CD14-positive monocyte (primary cell): ENCODE data around the gene CCDC142. TPM values are rescaled to one million over a fixed set of nuclear protein-coding genes. Genes with fewer than 3 reads are reported as not detected.

Experiments used
- DNase-seq, 3 donors: peaks; one replicate each; pipeline ENCODE4 v3.0.0-alpha.2; 2011 to 2022
- H2AFZ ChIP-seq: 2 replicates; pipeline ENCODE4 v1.6.0; 2012; ENCODE audit warnings: mild to moderate bottlenecking, low read depth, low read length, inconsistent platforms; ENCODE audit not compliant: insufficient read depth, poor library complexity, severe bottlenecking
- H3K27ac ChIP-seq, 2 donors: 1 replicate in 1 of 2; 2 replicates in 1 of 2; pipeline ENCODE4 v1.5.1; 2012 to 2013; ENCODE audit warnings: low read length in 2 of 2, control low read depth in 1 of 2, inconsistent platforms in 1 of 2, low read depth in 1 of 2, mild to moderate bottlenecking in 1 of 2
- H3K27me3 ChIP-seq, 2 donors: one replicate each; pipeline versions ENCODE4 v1.6.0 to v1.6.1; 2011 to 2013; ENCODE audit warnings: low read length in 2 of 2; ENCODE audit not compliant: control insufficient read depth in 2 of 2, insufficient read depth in 2 of 2
- H3K36me3 ChIP-seq, 2 donors: replicated peaks in 1 of 2; 1 replicate in 1 of 2; 2 replicates in 1 of 2; pipeline versions ENCODE4 v1.5.1 to v1.6.1; 2012 to 2013; ENCODE audit warnings: low read length in 2 of 2, control low read depth in 1 of 2, inconsistent platforms in 1 of 2, mild to moderate bottlenecking in 1 of 2; ENCODE audit not compliant: insufficient read depth in 2 of 2, control insufficient read depth in 1 of 2
- H3K4me1 ChIP-seq, 2 donors: 1 replicate in 1 of 2; 2 replicates in 1 of 2; pipeline versions ENCODE4 v1.5.1 to v1.6.1; 2012 to 2013; ENCODE audit warnings: low read length in 2 of 2, control low read depth in 1 of 2, inconsistent platforms in 1 of 2, mild to moderate bottlenecking in 1 of 2, moderate library complexity in 1 of 2; ENCODE audit not compliant: insufficient read depth in 2 of 2, control insufficient read depth in 1 of 2
- H3K4me2 ChIP-seq: replicated peaks from 2 replicates; pipeline ENCODE3; 2012; ENCODE audit warnings: low read length, moderate library complexity, mild to moderate bottlenecking; ENCODE audit not compliant: poor library complexity, severe bottlenecking; ENCODE audit errors: extremely low read depth
- H3K4me3 ChIP-seq, 3 experiments: fragments of 200-600 bp in 1 of 3; sonication (generic) in 1 of 3; replicated peaks in 1 of 3; 1 replicate in 2 of 3; 2 replicates in 1 of 3; pipeline ENCODE4 v1.5.1; 2011 to 2013; ENCODE audit warnings: low read length in 3 of 3, mild to moderate bottlenecking in 3 of 3, control low read depth in 2 of 3, low read depth in 2 of 3, inconsistent platforms in 1 of 3, moderate library complexity in 1 of 3
- H3K79me2 ChIP-seq: 2 replicates; pipeline ENCODE4 v1.6.0; 2012; ENCODE audit warnings: mild to moderate bottlenecking, control low read depth, inconsistent platforms, low read length, moderate library complexity; ENCODE audit not compliant: insufficient read depth
- H3K9ac ChIP-seq: 2 replicates; pipeline ENCODE4 v1.6.0; 2017; ENCODE audit warnings: low read length, mild to moderate bottlenecking; ENCODE audit not compliant: insufficient read depth, poor library complexity, severe bottlenecking
- H3K9me3 ChIP-seq, 2 donors: replicated peaks in 1 of 2; 1 replicate in 1 of 2; 2 replicates in 1 of 2; pipeline versions ENCODE4 v1.5.1 to v1.6.1; 2012 to 2013; ENCODE audit warnings: low read length in 2 of 2, control low read depth in 1 of 2; ENCODE audit not compliant: control insufficient read depth in 1 of 2, insufficient read depth in 1 of 2
- H4K20me1 ChIP-seq: 2 replicates; pipeline ENCODE4 v1.6.0; 2012; ENCODE audit warnings: mild to moderate bottlenecking, low read length, control low read depth, moderate library complexity; ENCODE audit not compliant: insufficient read depth
- H3K27ac Mint-ChIP-seq, 7 donors: one replicate each; pipeline ENCODE4 v1.8.0; 2020; ENCODE audit warnings: mild to moderate bottlenecking in 7 of 7, mixed read lengths in 7 of 7, moderate library complexity in 6 of 7, inconsistent platforms in 2 of 7
- H3K27me3 Mint-ChIP-seq, 3 donors: one replicate each; pipeline ENCODE4 v1.8.0; 2021 to 2022; ENCODE audit warnings: low read depth in 3 of 3, mild to moderate bottlenecking in 3 of 3, mixed read lengths in 3 of 3, moderate library complexity in 3 of 3, inconsistent platforms in 1 of 3
- H3K36me3 Mint-ChIP-seq, 2 donors: one replicate each; pipeline ENCODE4 v1.8.0; 2020; ENCODE audit warnings: mixed read lengths in 2 of 2, inconsistent platforms in 1 of 2, mild to moderate bottlenecking in 1 of 2
- H3K4me1 Mint-ChIP-seq: one replicate; pipeline ENCODE4 v1.8.0; 2020; ENCODE audit warnings: mild to moderate bottlenecking, mixed read lengths
- H3K4me3 Mint-ChIP-seq, 2 donors: one replicate each; pipeline ENCODE4 v1.8.0; 2020; ENCODE audit warnings: mild to moderate bottlenecking in 2 of 2, mixed read lengths in 2 of 2, moderate library complexity in 1 of 2
- H3K9me3 Mint-ChIP-seq, 7 donors: one replicate each; pipeline ENCODE4 v1.8.0; 2020 to 2022; ENCODE audit warnings: mixed read lengths in 7 of 7, mild to moderate bottlenecking in 6 of 7, moderate library complexity in 6 of 7, inconsistent platforms in 2 of 7
- WGBS: methylation state at CpG from one replicate; pipeline ENCODE4 v1.1.5; 2013; ENCODE audit warnings: missing lambda C conversion rate; ENCODE audit not compliant: insufficient coverage; 5-methylcytosine and 5-hydroxymethylcytosine counted together
- intact Hi-C, 2 donors: fragments of 100-400 bp; cut with micrococcal nuclease; formaldehyde crosslinking; loops; one replicate each; pipeline versions ENCODE4 v1.15.0 to v1.15.1; 2023
- polyA plus RNA-seq, 3 donors: library from polyadenylated mRNA; depleted of rRNA in 1 of 3; unstranded in 2 of 3; stranded (reverse) in 1 of 3; fragments of 300-500 nt in 2 of 3; fragments of >200 nt in 1 of 3; fragmentation: Illumina TruSeq in 2 of 3; gene quantifications; 1 replicate in 2 of 3; 2 replicates in 1 of 3; pipeline ENCODE4 v1.2.3, GENCODE V29; 2012 to 2021
- TF ChIP-seq, protein P1 (sequence below): fragments of 200-600 bp; IDR thresholded peaks from one replicate; pipeline ENCODE4 v1.8.0; 2022; ENCODE audit warnings: antibody characterized with exemption, mild to moderate bottlenecking

CCDC142 gene
- polyA plus RNA-seq, 3 donors: 2.2 to 15.8 (median 3.7) TPM

DNA sequence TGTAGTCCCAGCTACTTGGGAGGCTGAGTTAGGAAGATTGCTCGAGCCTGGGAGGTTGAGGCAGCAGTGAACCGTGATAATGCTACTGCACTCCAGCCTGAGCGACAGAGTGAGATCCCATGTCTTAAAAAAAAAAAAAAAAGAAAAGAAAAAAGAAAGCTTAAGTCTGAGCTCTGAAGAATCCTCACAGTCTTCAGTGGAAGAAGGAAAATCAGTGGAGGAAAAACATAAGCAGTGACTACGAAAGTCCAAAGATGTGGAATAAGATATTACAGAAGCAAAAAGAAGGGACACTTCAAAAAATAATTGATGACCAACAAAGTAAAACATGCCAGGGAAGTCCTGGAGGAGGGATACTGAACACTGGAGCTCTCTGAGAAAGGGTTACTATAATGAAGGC lies 27.5 kb upstream of the CCDC142 start:
- Histone ChIP-seq H3K27ac (no peak overlapping the region), H3K79me2 (peaks cover 17% of the 10 kb centered on the region), H3K36me3 (no peaks in the 10 kb centered on the region), H3K4me2 (no peak overlapping the region), H3K4me3 (no peak overlapping the region), H2AFZ (no peak overlapping the region), H3K9ac (no peak overlapping the region), H3K4me1 (peaks cover 39 to 46% of the 10 kb centered on the region in 2 donors), H3K9me3 (peaks cover 0 to 8% of the 10 kb centered on the region in 2 donors), H4K20me1 (no peaks in the 10 kb centered on the region), H3K27me3 (peaks cover 49 to 74% of the 10 kb centered on the region in 2 donors)
- Mint-ChIP-seq H3K4me1 (peaks cover 45% of the 10 kb centered on the region), H3K4me3 (peak overlapping the region in 1 of 2 donors; percentile 87), H3K27me3 (peaks cover 56 to 74% (median 64%) of the 10 kb centered on the region in 3 donors), H3K9me3 (peaks cover 0 to 22% (median 14%) of the 10 kb centered on the region in 7 donors), H3K27ac (no peak overlapping the region), H3K36me3 (peaks cover 15 to 26% of the 10 kb centered on the region in 2 donors)
- TF ChIP-seq, protein P1, sequence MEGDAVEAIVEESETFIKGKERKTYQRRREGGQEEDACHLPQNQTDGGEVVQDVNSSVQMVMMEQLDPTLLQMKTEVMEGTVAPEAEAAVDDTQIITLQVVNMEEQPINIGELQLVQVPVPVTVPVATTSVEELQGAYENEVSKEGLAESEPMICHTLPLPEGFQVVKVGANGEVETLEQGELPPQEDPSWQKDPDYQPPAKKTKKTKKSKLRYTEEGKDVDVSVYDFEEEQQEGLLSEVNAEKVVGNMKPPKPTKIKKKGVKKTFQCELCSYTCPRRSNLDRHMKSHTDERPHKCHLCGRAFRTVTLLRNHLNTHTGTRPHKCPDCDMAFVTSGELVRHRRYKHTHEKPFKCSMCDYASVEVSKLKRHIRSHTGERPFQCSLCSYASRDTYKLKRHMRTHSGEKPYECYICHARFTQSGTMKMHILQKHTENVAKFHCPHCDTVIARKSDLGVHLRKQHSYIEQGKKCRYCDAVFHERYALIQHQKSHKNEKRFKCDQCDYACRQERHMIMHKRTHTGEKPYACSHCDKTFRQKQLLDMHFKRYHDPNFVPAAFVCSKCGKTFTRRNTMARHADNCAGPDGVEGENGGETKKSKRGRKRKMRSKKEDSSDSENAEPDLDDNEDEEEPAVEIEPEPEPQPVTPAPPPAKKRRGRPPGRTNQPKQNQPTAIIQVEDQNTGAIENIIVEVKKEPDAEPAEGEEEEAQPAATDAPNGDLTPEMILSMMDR: no peak
- no peak for DNase-seq
- intact Hi-C loops: no loop called here
- WGBS: 73% methylated on average over 2 of the region's 4 CpGs

DNA sequence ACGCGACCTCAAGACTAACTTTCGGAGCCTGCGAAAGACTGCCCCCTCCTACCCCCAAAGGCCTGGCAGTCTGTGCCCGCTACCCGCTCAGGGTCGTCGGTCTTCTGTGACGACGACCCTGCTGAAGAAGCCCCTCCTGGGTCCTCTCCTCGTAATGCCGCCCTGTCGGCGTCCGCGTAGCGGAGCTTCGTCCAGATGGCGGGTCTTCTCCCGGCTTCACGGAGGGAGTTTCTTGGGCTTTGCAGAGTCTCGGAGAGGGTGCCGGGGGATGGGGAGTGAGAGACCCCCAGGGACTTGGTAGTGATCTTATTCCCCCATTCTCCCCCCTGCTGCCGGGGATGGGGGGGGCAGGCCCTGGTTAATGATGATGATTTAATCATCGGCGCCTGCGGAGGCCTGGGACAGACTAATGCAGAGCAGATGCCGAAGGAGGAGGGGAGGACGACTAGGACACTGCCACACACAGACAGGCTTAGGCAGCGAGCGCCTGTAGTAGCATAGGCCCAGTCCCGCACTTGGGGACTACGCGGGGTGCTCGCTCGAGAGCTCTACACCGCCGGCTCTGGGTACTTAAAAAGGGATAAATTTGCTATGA lies 25.2 kb upstream of the CCDC142 start:
- peak overlapping the region; percentile 96 for H3K4me2 ChIP-seq
- Mint-ChIP-seq H3K27ac (peak overlapping the region; percentile 98 to 100 (median 100)), H3K27me3 (peaks cover 43 to 58% (median 48%) of the 10 kb centered on the region in 3 donors), H3K9me3 (peaks cover 0 to 16% (median 11%) of the 10 kb centered on the region in 7 donors), H3K36me3 (peaks cover 27 to 36% of the 10 kb centered on the region in 2 donors), H3K4me3 (peak overlapping the region; percentile 96 to 100), H3K4me1 (peaks cover 54% of the 10 kb centered on the region)
- peak overlapping the region; percentile 61 to 88 (median 79) for H3K4me3 ChIP-seq
- peak in 1 of 3 donors; percentile 19 for DNase-seq
- peak overlapping the region; percentile 95 to 98 for H3K27ac ChIP-seq
- H3K4me1 ChIP-seq: peaks cover 47 to 52% of the 10 kb centered on the region in 2 donors
- no peaks in the 10 kb centered on the region for H4K20me1 ChIP-seq
- peak overlapping the region; percentile 88 for H3K9ac ChIP-seq
- TF ChIP-seq, protein P1: no peak
- peaks cover 28% of the 10 kb centered on the region for H3K79me2 ChIP-seq
- H3K36me3 ChIP-seq: no peaks in the 10 kb centered on the region
- H3K27me3 ChIP-seq: peaks cover 30 to 51% of the 10 kb centered on the region in 2 donors
- WGBS: 14% methylated on average over 19 of the region's 38 CpGs
- peak overlapping the region; percentile 99 for H2AFZ ChIP-seq
- intact Hi-C loops: loop anchor here in 1 of 2 donors (1.0 kb wide), 1 partner anchor 21 kb away; the partner anchor contains the start of genes AUP1 and HTRA2
- peaks cover 0 to 4% of the 10 kb centered on the region in 2 donors for H3K9me3 ChIP-seq
